ENCODE data around the gene MRFAP1. TPM values are rescaled to one million over a fixed set of nuclear protein-coding genes. Genes with fewer than 3 reads are reported as not detected.
"Not testable (repeated sequence)": the region's sequence is repeated elsewhere in the genome, so short reads cannot be mapped to it uniquely, and the experiment has no call there.

Gene MRFAP1
- total RNA-seq, 8 experiments from 2014 or later, result 185 to 378 (median 303) TPM

- 60 to 100% (median 93%) methylated on average over 1 of the region's 1 CpG; no CpG with 5 or more reads in 2 of the 10 experiments for WGBS, 10 experiments
- in situ Hi-C loops (cut with MboI; ENCODE audit: low pct_unique_long_range_greater_than_20kb in 2 of 9, low sequenced_read_pairs in 9 of 9, unreplicated experiment in 9 of 9), result no loop called here
- ATAC-seq (replicated peaks in 6 of 8), result no peak
- Histone ChIP-seq H3K27ac (no peak overlapping the region), H3K4me1 (replicated peaks in 1 of 2) (peaks cover 15 to 24% of the 10 kb centered on the region in 2 donors), H3K4me3 (no peak overlapping the region)
Measured at GRCh38 chr4:6671648-6672047, 31.2 kb downstream of the MRFAP1 start.

DNA sequence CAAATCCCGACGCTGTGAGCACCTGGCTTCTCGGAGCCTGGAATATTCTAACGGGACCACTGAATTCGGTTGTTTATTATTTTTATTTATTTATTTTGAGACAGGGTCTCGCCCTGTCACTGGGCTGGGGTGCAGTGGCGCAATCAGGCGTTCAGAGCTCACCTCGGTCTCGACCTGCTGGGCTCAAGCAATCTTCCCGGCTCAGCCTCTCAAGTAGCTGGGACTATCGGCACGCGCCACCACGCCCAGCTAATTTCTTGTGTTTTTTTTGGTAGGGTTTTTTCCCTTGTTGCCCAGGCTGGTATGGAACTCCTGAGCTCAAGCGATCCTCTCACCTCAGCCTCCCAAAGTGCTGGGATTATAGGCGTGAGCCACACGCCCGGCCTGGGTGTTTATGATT, 31.6 kb downstream of the MRFAP1 start:
- peaks cover 15 to 29% of the 10 kb centered on the region in 2 donors for H3K4me1 ChIP-seq (replicated peaks in 1 of 2)
- WGBS, 10 experiments, result 91 to 100% (median 94%) methylated on average over 1 to 12 of the region's 19 CpGs; no CpG with 5 or more reads in 2 of the 10 experiments
- H3K27ac ChIP-seq, result no peak overlapping the region
- in situ Hi-C loops (cut with MboI; ENCODE audit: low pct_unique_long_range_greater_than_20kb in 2 of 9, low sequenced_read_pairs in 9 of 9, unreplicated experiment in 9 of 9), result no loop called here
- no peak overlapping the region for H3K4me3 ChIP-seq
- ATAC-seq (replicated peaks in 6 of 8), result no peak

GRCh38 chr4:6672541-6673190, 32.2 kb downstream of the MRFAP1 start:
- H3K27ac ChIP-seq, result peak overlapping the region in 1 of 2 donors; percentile 83

DNA sequence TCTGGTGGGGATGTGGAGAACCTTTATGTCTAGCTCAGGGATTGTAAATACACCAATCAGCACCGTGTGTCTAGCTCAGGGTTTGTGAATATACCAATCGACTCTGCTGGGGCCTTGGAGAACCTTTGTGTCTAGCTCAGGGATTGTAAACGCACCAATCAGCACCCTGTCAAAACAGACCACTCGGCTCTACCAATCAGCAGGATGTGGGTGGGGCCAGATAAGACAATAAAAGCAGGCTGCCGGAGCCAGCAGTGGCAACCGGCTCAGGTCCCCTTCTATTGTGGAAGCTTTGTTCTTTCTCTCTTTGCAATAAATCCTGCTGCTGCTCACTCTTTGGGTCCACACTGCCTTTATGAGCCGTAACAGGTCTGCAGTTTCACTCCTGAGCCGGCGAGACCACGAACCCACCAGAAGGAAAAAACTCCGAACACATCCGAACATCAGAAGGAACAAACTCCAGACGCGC, 32.7 kb downstream of the MRFAP1 start:
- Histone ChIP-seq H3K27ac (peak overlapping the region; percentile 58 to 83), H3K4me1 (replicated peaks in 1 of 2) (peaks cover 15 to 29% of the 10 kb centered on the region in 2 donors), H3K4me3 (peak overlapping the region; percentile 48 to 63 (median 55))
- in situ Hi-C loops (cut with MboI; ENCODE audit: low pct_unique_long_range_greater_than_20kb in 2 of 9, low sequenced_read_pairs in 9 of 9, unreplicated experiment in 9 of 9), result not testable (repeated sequence)
- peak; percentile 1 to 65 (median 47) for ATAC-seq (replicated peaks in 6 of 8)
- 15 to 70% (median 58%) methylated on average over 1 to 4 of the region's 14 CpGs; no CpG with 5 or more reads in 5 of the 10 experiments for WGBS, 10 experiments

More at GRCh38 chr4:6672541-6673190, 32.2 kb downstream of the MRFAP1 start:
- ATAC-seq (replicated peaks in 6 of 8); in situ Hi-C loops (cut with MboI; ENCODE audit: low pct_unique_long_range_greater_than_20kb in 2 of 9, low sequenced_read_pairs in 9 of 9, unreplicated experiment in 9 of 9): not testable (repeated sequence)
- 100% methylated on average over 1 of the region's 34 CpGs; no CpG with 5 or more reads in 8 of the 10 experiments for WGBS, 10 experiments
- peak overlapping the region in 3 of 5 donors; percentile 50 to 63 (median 55) for H3K4me3 ChIP-seq
- peaks cover 15 to 29% of the 10 kb centered on the region in 2 donors for H3K4me1 ChIP-seq (replicated peaks in 1 of 2)

DNA sequence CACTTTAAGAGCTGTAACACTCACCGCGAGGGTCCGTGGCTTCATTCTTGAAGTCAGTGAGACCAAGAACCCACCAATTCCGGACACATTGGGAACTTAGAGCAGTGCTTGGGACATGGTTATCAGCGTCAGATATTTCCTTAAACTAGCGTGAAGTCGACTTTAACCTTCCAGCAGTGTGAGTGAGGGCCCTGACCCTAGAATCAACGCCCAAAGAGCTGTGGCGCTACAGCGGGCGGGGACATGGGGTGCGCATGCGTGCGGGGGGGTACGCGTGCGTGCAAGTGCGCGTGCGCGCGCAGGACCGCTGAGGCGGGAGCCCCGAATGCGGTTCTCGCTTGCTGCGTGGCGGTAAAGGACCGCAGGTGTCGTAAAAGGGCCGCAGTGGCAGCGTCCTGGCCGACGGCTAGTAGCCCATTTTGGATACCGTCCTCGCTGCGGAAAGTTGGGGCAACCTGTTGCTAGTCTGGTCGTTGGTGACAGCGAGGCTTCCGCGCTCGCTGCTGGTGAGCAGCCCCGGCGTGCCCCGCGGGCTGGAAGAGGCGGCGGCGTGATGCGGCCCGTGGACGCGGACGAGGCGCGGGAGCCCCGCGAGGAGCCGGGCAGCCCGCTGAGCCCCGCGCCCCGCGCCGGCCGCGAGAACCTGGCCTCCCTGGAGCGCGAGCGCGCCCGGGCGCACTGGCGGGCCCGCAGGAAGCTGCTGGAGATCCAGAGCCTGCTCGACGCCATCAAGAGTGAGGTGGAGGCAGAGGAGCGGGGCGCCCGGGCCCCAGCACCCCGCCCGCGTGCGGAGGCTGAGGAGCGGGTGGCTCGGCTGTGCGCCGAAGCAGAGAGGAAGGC, 33.4 kb downstream of the MRFAP1 start:
- peak; percentile 77 to 91 (median 86) for ATAC-seq (replicated peaks in 6 of 8)
- Histone ChIP-seq H3K27ac (peak overlapping the region; percentile 58 to 83), H3K4me1 (replicated peaks in 1 of 2) (peaks cover 15 to 29% of the 10 kb centered on the region in 2 donors), H3K4me3 (peak overlapping the region; percentile 48 to 63 (median 55))
- in situ Hi-C loops (cut with MboI; ENCODE audit: low pct_unique_long_range_greater_than_20kb in 2 of 9, low sequenced_read_pairs in 9 of 9, unreplicated experiment in 9 of 9), result no loop called here
- WGBS, 10 experiments, result 0 to 8% (median 4%) methylated on average over 1 to 16 of the region's 89 CpGs; no CpG with 5 or more reads in 7 of the 10 experiments

DNA sequence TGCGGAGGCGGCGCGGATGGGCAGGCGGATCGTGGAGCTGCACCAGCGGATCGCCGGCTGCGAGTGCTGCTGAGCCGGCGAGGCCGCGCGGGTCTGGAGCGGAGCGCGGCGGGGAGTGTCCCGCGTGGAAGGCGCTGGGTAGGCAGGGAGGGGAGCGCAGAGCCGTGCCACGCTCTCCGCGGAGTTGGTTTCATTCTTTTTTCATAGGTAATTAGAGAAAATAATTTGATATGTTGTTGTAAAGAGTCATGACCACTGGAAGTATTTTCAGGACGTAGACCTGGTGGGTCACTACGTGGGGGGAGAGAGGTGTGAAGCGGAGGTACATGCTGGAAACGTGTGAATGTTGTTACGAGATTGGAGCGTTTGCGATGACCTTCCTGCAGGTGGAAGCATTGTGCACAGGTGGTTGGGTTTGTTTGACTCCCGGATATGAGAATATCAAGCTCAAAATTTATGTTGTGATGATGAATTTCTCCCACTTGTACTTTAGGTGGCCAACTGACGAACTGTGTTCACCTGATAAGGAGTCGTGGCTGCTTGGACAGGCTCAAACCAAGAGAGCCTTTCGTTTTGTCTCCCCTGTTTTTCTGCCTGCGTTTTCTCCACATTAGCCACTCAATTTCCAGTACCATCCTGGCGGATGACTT, 34.1 kb downstream of the MRFAP1 start:
- WGBS, 10 experiments, result 4 to 100% (median 18%) methylated on average over 1 to 22 of the region's 40 CpGs; no CpG with 5 or more reads in 1 of the 10 experiments
- ATAC-seq (replicated peaks in 6 of 8), result peak; percentile 3 to 16 (median 9)
- peak overlapping the region; percentile 48 to 63 (median 55) for H3K4me3 ChIP-seq
- in situ Hi-C loops (cut with MboI; ENCODE audit: low pct_unique_long_range_greater_than_20kb in 2 of 9, low sequenced_read_pairs in 9 of 9, unreplicated experiment in 9 of 9), result no loop called here
- H3K4me1 ChIP-seq (replicated peaks in 1 of 2), result peaks cover 15 to 29% of the 10 kb centered on the region in 2 donors
- peak overlapping the region; percentile 1 to 78 for H3K27ac ChIP-seq

DNA sequence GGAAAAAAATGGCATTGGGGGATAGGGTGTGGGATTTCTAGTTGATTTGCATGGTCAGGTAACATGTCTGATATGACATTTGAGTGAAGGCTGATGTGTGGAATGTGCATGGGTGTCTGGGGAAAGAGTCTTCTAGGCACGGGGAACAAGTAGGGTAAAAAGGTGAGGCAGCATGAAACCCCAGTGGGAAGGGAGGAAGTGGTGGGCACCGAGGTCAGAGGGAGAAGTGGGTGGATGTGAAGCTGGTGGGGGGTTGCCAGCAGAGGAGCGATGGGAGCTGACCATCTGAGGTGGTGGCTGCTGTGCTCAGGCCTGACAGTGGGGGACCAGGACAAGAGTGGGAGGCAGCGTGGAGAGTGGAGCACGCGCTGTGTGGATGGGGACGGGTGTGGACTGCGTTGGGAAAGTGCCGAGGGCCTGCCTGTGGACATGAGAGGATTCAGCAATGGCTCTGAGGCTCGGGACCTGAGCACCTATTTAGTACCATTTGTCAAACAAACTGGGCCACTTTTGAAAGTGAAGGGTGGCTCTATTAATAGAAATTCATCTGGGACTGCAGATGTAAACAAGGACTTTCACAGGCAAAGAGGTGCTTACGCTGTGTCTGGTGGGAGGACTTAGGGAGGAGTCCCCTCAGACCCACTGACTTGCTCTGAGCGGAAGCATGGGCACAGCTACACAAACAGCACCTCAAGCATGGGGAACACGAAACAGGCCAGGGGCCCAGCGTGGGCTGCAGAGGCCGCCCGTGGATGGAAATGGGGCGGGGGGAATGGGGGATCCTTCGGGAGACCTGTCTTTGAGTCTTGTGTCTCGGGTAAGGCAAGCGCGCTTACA, 36.5 kb downstream of the MRFAP1 start:
- 29 to 100% (median 85%) methylated on average over 1 to 7 of the region's 21 CpGs; no CpG with 5 or more reads in 3 of the 10 experiments for WGBS, 10 experiments
- Histone ChIP-seq H3K4me1 (replicated peaks in 1 of 2) (peaks cover 15 to 29% of the 10 kb centered on the region in 2 donors), H3K4me3 (no peak overlapping the region), H3K27ac (no peak overlapping the region)
- in situ Hi-C loops (cut with MboI; ENCODE audit: low pct_unique_long_range_greater_than_20kb in 2 of 9, low sequenced_read_pairs in 9 of 9, unreplicated experiment in 9 of 9), result no loop called here
- ATAC-seq (replicated peaks in 6 of 8), result no peak

DNA sequence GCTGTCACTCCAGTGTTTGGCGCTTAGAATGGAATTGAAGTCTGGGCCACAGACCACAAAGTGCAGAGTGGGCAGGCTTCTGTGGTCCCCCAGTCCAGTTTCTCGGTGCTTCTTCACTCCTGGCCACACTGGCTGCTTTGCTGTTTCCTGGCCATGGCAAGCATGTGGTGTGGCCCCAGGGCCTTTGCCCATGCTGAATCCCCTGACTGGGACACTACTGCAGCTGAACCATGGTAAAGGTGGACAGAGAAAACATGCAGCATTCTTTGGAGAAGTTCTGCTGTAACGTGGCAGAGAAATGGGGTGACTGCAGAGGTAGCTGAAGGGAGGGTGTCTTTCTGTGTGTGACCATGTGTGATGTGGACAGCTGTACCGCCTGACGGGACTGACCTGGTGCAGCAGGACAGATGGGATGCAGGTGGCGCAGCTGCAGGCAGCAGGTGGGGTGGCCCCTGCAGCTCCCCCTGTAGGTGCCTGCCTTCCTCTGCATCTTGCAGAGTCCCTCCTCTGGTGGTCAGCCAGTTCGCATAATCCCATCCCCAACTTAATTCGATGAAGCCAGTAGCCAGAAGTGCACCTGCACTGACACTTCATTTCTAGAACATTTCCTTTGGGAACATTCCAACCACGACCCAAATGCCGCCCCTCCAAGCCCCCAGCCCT, 40.0 kb downstream of the MRFAP1 start:
- in situ Hi-C loops (cut with MboI; ENCODE audit: low pct_unique_long_range_greater_than_20kb in 2 of 9, low sequenced_read_pairs in 9 of 9, unreplicated experiment in 9 of 9), result no loop called here
- H3K4me1 ChIP-seq (replicated peaks in 1 of 2), result peaks cover 5 to 16% of the 10 kb centered on the region in 2 donors
- WGBS, 10 experiments, result 94 to 100% (median 100%) methylated on average over 1 to 3 of the region's 10 CpGs; no CpG with 5 or more reads in 3 of the 10 experiments
- H3K27ac ChIP-seq, result no peak overlapping the region
- no peak overlapping the region for H3K4me3 ChIP-seq
- ATAC-seq (replicated peaks in 6 of 8), result peak in 1 of 8 experiments; percentile 20

- in situ Hi-C loops (cut with MboI; ENCODE audit: low pct_unique_long_range_greater_than_20kb in 2 of 9, low sequenced_read_pairs in 9 of 9, unreplicated experiment in 9 of 9), result no loop called here
- 80 to 100% (median 87%) methylated on average over 1 to 5 of the region's 9 CpGs; no CpG with 5 or more reads in 6 of the 10 experiments for WGBS, 10 experiments
- Histone ChIP-seq H3K4me3 (no peak overlapping the region), H3K4me1 (replicated peaks in 1 of 2) (peaks cover 0 to 9% of the 10 kb centered on the region in 2 donors), H3K27ac (no peak overlapping the region)
- ATAC-seq (replicated peaks in 6 of 8), result peak in 2 of 8 experiments; percentile 17 to 35
Measured at GRCh38 chr4:6681191-6681590, 40.7 kb downstream of the MRFAP1 start.

DNA sequence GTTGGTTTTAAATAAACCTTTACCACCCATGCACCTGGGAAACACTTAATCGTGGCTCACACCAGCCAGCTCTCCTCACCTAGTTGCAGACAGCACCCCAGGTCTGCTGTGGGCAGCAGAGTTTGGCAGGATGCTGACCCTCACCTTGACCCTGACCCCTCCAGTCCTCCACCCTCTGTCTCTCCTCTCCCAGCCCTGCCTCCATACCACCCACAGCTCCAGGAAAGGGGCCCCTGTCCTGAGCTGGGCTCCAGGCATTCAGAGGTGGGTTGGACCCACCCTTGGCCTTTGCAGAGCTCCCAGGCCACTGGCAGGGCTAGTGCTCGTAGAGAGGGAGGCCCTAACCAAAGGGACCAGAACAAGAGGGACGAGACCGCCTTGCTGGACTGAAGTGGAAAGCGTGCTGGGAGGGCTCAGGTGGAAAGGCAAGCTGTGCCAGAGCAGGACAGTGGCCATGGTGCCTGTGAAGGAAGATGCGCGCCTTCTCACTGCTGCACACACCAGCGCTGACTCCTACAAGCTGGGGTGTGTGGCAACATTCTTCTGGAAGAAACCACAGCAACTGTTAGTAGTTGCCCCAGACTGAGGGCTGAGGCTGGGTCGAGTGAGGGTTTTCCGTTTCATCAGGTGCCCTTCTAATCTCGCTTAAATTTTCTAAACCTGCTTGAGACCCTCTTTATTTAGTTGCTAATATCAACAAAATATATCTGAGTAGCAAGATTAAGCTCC, 42.5 kb downstream of the MRFAP1 start:
- 76 to 87% (median 84%) methylated on average over 4 to 6 of the region's 11 CpGs; no CpG with 5 or more reads in 6 of the 10 experiments for WGBS, 10 experiments
- no peak overlapping the region for H3K27ac ChIP-seq
- no peak overlapping the region for H3K4me3 ChIP-seq
- in situ Hi-C loops (cut with MboI; ENCODE audit: low pct_unique_long_range_greater_than_20kb in 2 of 9, low sequenced_read_pairs in 9 of 9, unreplicated experiment in 9 of 9), result no loop called here
- peak in 2 of 8 experiments; percentile 26 to 55 for ATAC-seq (replicated peaks in 6 of 8)
- H3K4me1 ChIP-seq (replicated peaks in 1 of 2), result no peaks in the 10 kb centered on the region

GRCh38 chr4:6684656-6685055, 44.2 kb downstream of the MRFAP1 start:
- in situ Hi-C loops (cut with MboI; ENCODE audit: low pct_unique_long_range_greater_than_20kb in 2 of 9, low sequenced_read_pairs in 9 of 9, unreplicated experiment in 9 of 9), result no loop called here
- ATAC-seq (replicated peaks in 6 of 8), result no peak
- H3K4me3 ChIP-seq, result no peak overlapping the region

More at GRCh38 chr4:6684656-6685055, 44.2 kb downstream of the MRFAP1 start:
- Histone ChIP-seq H3K27ac (no peak overlapping the region), H3K4me1 (replicated peaks in 1 of 2) (peaks cover 11 to 16% of the 10 kb centered on the region in 2 donors)
- 20 to 100% (median 81%) methylated on average over 1 to 11 of the region's 11 CpGs; no CpG with 5 or more reads in 5 of the 10 experiments for WGBS, 10 experiments
